Heart left ventricle (tissue), 13 donors: ENCODE results near the gene STXBP4.

Experiments used
- POLR2A ChIP-seq, 2 donors: fragments of 450-650 bp; IDR thresholded peaks; one replicate each; pipeline ENCODE4 v1.6.1; 2017; ENCODE audit warnings: antibody characterized with exemption in 2 of 2, mild to moderate bottlenecking in 2 of 2, moderate library complexity in 2 of 2
- TF ChIP-seq, protein P1 (sequence below), 12 donors: fragments of 200-600 bp; sonication (generic) in 4 of 12; IDR thresholded peaks; one replicate each; pipeline versions ENCODE4 v1.5.0 to v1.8.0; 2018 to 2022; ENCODE audit warnings: antibody characterized with exemption in 12 of 12, mild to moderate bottlenecking in 5 of 12
- donor health status: ischemic (EF 13 %, LVEDD 7.1; RV severe dilation, severe dysfunction).
- donor health status: DM: no; HTN: yes; CAD: no.
- donor health status: DM: no; HTN: no; CAD: no.
- donor health status: ischemic (EF 25% LVEDD 6.9; RV normal size, moderate dysfunction).
- donor health status: ischemic (EF 25% LVEDD 5.7; RV mildly dilated, moderate dysfunction).
- donor health status: ischemic (EF 35%, LVEDD 5.7; RV mildly dilated, moderate dysfunction).
- donor health status: nonischemic (EF 11% LVEDD 7.7; RV severe dilation, severe dysfunction).
- donor health status: DM: yes; HTN: yes; CAD: no.
- donor health status: PGD.
- donor health status: ischemic (EF 29% LVEDD 5.4; RV normal size, mild dysfunction).
- donor health status: nonischemic (EF 23%, LVEDD 6.1; RV moderate dilation, normal function).

DNA sequence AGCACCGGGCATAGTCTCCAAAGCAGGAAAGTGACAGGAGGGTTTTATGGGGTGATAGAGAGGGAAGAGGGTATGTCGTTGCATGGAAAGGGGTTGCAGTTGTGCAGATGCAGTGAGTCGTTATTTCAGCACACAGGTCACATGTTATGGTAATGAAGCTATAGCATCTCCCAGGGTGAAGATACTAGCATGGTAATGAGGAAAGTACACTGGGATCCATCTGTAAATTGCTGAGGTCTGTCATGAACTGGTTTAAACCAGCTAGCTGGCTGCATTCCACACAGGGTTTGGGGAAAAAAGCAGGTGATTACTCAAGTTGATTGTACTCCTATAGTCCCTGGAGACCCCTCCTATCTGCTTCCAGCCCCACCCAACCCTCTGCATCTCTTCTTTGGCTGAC, 11.8 kb upstream of the STXBP4 start:
- TF ChIP-seq, protein P1, sequence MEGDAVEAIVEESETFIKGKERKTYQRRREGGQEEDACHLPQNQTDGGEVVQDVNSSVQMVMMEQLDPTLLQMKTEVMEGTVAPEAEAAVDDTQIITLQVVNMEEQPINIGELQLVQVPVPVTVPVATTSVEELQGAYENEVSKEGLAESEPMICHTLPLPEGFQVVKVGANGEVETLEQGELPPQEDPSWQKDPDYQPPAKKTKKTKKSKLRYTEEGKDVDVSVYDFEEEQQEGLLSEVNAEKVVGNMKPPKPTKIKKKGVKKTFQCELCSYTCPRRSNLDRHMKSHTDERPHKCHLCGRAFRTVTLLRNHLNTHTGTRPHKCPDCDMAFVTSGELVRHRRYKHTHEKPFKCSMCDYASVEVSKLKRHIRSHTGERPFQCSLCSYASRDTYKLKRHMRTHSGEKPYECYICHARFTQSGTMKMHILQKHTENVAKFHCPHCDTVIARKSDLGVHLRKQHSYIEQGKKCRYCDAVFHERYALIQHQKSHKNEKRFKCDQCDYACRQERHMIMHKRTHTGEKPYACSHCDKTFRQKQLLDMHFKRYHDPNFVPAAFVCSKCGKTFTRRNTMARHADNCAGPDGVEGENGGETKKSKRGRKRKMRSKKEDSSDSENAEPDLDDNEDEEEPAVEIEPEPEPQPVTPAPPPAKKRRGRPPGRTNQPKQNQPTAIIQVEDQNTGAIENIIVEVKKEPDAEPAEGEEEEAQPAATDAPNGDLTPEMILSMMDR (IDR thresholded peaks at IDR 0.05): no peak
- no peak for TF ChIP-seq POLR2A (IDR thresholded peaks at IDR 0.05)
